Measurements from ENCODE around the gene SMIM44. TPM values are rescaled to one million over a fixed set of nuclear protein-coding genes. Genes with fewer than 3 reads are reported as not detected.
A peak's percentile ranks its signal among the peaks of the same experiment; 100 is the strongest.

The SMIM44 gene
- total and polyA plus RNA-seq, 9 of the 15 experiments (the other 6 are each of a cell fraction or from before 2014, with no cell fraction given) = not detected

DNA sequence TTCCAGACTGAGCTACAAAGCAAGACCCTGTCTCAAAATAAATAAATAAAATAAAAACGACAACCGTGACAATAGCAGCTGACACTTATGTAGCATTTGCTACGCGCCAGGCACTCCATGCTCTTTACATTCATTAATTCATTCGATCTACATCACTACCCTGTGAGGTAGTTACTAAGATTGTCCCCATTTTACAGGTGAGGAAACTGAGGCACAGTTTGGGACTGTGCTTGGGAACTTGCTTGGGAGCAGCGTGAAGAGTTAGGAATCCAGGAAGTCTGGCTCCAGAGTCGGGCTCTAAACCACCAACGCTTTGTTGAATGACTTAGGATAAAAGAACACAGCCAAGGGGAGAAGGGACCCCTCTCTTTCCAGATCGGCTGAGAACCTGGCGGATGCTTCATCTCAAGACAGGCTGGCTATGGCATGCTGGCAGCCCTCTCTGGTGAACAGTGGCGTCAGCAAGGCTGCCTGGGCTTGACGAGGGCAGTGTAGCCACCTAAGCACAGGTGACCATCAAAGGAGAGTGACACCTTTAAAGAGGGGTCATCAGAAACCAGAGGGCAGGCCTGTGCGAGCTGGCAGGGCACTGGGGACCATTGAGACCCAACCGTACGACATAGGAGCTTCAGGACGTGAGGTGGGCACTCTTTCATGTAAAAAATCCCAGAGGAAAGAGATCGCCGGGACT lies 16.6 kb upstream of the SMIM44 start (continued):
- TF ChIP-seq ZFP30 (CRISPR knock-in tag; IDR thresholded peaks at IDR 0.05; ENCODE audit: borderline replicate concordance) = no peak
- TF ChIP-seq, protein P1, sequence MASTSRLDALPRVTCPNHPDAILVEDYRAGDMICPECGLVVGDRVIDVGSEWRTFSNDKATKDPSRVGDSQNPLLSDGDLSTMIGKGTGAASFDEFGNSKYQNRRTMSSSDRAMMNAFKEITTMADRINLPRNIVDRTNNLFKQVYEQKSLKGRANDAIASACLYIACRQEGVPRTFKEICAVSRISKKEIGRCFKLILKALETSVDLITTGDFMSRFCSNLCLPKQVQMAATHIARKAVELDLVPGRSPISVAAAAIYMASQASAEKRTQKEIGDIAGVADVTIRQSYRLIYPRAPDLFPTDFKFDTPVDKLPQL (IDR thresholded peaks at IDR 0.05; ENCODE audit: extremely low read depth, insufficient read length) = no peak
- TF ChIP-seq ZNF740 (CRISPR knock-in tag; IDR thresholded peaks at IDR 0.05) = 0 out of 2 replicates have a peak, but pooled peaks have one; percentile 38
- TF ChIP-seq ZNF740 (tag; IDR thresholded peaks at IDR 0.05) = no peak
- TF ChIP-seq ZNF77 (CRISPR knock-in tag; IDR thresholded peaks at IDR 0.05) = no peak
- TF ChIP-seq PHF20 (IDR thresholded peaks at IDR 0.05; ENCODE audit: partially characterized antibody) = peak; percentile 10
- TF ChIP-seq NCOA4 (IDR thresholded peaks at IDR 0.05; ENCODE audit: partially characterized antibody) = no peak
- no peak for TF ChIP-seq COPS2 (conservative IDR thresholded peaks at IDR 0.05)
- no peak for TF ChIP-seq MCM3 (IDR thresholded peaks at IDR 0.05)
- TF ChIP-seq CBX1 (IDR thresholded peaks at IDR 0.05; ENCODE audit: low read depth) = 0 out of 2 replicates have a peak, but pooled peaks have one; percentile 18
- peak; percentile 61; the same call in 1 of the 2 replicates for TF ChIP-seq SMARCA5 (IDR thresholded peaks at IDR 0.05)
- no peak for TF ChIP-seq ZNF253 (CRISPR knock-in tag; conservative IDR thresholded peaks at IDR 0.05)

All from K562 (cell line).